22Rv1 (cell line): Measurements from ENCODE around the gene DPYSL4.

Source experiments
- ZFX ChIP-seq: fragments of 450-650 bp; IDR thresholded peaks from 2 replicates; pipeline ENCODE4 v1.6.1; 2017; ENCODE audit warnings: antibody characterized with exemption, borderline replicate concordance
- TF ChIP-seq, protein P1 (sequence below): fragments of 450-650 bp; IDR thresholded peaks from 2 replicates; pipeline ENCODE4 v1.5.1; 2017; ENCODE audit warnings: mild to moderate bottlenecking

DNA sequence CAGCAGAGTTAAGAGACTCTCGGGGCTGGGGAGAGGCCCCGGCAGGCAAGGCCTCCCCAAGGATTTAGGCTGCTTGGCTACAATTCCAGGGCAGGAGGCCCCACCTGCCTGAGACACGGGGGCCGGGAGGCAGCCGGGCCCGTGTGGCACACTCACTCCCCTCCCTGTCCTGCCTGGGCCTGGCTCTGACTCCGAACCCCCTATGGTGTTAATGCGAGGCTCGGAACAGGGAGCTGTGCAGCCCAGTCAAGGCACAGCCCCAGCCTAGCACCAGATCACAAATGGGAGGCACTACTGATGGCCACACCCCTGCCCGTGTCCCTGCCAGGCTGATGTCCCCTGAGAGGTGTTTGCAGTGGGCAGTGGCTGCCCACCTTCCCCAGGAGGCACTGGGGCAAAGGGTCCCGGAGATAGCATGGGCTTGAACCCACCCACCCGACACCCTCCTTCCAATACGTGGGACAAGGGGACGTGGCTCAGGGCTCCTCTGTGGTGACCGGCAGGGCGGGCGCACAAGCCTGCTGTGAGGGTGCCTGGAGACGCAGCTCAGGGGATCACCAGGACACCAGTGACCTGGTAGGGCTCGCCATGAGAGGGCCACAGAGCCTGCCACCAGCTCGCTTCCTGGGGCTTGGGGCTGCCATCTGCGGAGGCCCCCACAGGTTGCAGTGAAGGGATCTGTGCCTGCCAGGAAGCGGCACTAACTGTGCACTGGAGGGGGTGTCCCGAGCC lies 37.0 kb downstream of the DPYSL4 start:
- TF ChIP-seq, protein P1, sequence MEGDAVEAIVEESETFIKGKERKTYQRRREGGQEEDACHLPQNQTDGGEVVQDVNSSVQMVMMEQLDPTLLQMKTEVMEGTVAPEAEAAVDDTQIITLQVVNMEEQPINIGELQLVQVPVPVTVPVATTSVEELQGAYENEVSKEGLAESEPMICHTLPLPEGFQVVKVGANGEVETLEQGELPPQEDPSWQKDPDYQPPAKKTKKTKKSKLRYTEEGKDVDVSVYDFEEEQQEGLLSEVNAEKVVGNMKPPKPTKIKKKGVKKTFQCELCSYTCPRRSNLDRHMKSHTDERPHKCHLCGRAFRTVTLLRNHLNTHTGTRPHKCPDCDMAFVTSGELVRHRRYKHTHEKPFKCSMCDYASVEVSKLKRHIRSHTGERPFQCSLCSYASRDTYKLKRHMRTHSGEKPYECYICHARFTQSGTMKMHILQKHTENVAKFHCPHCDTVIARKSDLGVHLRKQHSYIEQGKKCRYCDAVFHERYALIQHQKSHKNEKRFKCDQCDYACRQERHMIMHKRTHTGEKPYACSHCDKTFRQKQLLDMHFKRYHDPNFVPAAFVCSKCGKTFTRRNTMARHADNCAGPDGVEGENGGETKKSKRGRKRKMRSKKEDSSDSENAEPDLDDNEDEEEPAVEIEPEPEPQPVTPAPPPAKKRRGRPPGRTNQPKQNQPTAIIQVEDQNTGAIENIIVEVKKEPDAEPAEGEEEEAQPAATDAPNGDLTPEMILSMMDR, result no peak
- TF ChIP-seq ZFX, result no peak
